ENCODE results near the gene TBC1D22A.

TBC1D22A gene

DNA sequence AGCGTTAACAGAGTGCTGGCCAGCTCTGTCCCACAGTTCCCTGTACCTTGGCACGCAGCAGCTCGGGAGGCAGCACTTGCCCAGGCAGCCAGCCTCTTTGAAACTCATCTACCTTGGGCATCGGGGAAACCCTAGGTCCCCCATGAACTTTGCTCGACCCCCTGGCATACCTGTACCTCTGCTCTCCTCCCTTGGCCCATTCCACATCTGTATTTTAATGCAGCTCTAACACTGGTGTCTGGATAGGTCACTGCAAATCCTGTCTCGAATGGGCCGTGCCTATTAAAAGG lies 304.1 kb downstream of the TBC1D22A start:
- no peak for DNase-seq

GRCh38 chr22:47067321-47067890 lies 305.0 kb downstream of the TBC1D22A start:
- DNase-seq, result no peak

- DNase-seq, result no peak
Measured at GRCh38 chr22:47067911-47068625, 305.6 kb downstream of the TBC1D22A start.

- no peak for DNase-seq
Measured at GRCh38 chr22:47068626-47068996, 306.2 kb downstream of the TBC1D22A start.

DNA sequence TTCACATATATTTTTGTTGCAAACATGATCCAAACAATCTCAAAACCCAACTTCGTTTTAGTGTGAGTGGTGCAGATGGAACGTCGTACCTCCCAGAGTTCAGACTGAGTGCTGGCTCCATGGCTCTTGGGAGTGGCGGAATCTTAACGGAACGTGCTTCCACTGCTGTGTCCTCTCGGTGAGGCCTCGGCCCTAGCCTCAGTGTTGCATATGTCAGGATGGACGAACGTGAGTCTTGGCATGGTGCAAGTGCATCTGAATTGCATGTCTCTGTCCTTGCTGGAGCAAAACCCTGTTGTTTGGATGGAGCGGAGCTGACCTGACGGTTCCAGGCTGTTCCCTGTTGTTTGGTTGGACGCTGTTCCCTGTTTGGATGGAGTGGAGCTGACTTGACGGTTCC lies 306.8 kb downstream of the TBC1D22A start:
- DNase-seq, result no peak

DNA sequence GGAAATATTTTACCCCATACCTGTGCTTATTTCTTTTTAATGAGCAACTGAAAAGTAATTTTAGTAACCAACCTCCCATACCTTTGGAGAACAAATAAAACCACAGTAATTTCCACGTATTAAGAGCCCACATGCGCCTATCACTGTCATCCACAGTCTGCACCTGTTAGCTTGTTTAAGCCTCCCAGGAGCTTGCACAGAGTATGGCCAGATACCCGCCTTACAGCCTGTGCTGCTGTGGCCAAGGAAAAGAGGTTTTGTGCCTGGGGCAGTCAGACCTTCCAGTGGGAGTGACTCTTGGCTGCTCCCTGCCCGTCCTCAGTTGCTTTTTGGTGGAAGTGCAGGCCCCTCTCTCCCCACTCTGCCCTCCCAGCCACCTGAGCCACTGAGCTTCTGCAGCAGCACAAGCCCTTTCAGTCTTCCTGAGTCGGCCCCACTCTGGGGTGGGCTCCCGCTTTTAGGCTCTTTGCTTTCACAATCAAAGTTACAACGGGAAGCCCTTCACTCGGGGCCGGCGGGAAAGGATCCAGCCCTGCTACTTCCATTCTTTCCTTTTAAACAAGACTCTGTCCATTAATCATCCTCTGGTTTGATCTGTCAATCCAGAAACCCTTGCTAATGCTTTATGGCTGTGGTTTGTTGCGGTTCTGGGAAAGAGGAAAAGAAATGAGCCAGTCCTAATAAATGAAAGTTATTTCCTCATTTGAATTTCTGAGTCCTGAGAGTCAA lies 308.8 kb downstream of the TBC1D22A start:
- peak; percentile 71 for DNase-seq

- no peak for DNase-seq
Measured at GRCh38 chr22:47071807-47072641, 309.6 kb downstream of the TBC1D22A start.

GRCh38 chr22:47072642-47072967 lies 310.2 kb downstream of the TBC1D22A start:
- DNase-seq, result no peak

- no peak for DNase-seq
Measured at GRCh38 chr22:47073075-47073474, 310.6 kb downstream of the TBC1D22A start.

DNA sequence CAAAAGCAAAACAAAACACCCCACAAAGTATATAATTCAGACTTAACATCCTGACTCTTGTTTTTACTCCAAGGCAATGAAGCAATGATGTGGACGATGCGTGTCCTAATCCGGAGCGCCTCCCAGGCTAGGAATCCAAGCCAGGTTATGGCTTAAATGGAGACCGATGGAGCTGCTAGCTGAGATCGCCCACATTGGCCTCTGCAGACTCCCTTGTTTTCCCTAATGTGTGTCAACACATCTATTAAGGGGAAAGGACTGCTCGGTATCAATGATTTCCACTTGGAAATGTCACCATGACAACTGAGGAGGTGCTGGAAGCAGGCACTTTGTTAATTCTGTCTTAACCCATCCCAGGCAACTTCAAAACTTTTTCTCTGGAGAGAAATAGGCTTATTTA lies 311.7 kb downstream of the TBC1D22A start:
- DNase-seq, result no peak

GRCh38 chr22:47075568-47075967 lies 313.1 kb downstream of the TBC1D22A start:
- DNase-seq, result no peak

- no peak for DNase-seq
Measured at GRCh38 chr22:47076758-47077157, 314.3 kb downstream of the TBC1D22A start.

DNA sequence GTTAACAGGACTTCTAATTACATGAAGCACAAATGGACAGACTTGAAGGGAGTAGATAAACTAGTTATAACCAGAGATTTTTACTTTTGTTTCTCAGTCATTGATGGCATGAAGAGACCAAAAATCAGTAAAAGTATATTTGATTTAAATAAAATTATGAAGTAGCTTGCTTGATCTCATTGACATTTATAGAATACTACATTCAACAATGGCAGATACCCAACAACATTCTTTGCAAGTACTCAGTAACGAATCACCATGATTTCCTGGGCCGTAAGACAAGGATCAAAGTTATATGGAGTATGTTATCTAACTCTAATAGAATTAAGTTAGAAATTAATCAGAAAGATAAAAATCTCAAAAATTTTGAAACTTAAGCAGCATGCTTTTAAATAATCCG lies 317.6 kb downstream of the TBC1D22A start:
- DNase-seq, result no peak

DNA sequence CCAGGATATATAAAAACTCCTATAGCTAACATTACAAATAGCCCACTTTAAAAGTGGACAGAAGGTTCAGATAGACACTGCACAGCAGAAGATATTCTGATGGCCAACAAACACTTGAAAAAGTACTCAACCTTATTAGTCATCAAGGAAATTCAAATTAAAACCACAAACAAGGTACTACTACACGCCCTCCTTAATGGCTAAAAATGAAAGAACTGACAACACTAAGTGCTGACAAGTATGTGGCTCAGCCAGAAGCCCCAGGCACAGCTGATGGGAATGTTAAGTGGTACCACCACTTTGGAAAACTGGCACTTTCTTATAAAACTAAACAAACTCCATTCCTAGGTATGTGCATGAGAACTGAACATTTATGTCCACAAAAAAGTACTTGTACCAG lies 320.1 kb downstream of the TBC1D22A start:
- DNase-seq, result no peak

DNA sequence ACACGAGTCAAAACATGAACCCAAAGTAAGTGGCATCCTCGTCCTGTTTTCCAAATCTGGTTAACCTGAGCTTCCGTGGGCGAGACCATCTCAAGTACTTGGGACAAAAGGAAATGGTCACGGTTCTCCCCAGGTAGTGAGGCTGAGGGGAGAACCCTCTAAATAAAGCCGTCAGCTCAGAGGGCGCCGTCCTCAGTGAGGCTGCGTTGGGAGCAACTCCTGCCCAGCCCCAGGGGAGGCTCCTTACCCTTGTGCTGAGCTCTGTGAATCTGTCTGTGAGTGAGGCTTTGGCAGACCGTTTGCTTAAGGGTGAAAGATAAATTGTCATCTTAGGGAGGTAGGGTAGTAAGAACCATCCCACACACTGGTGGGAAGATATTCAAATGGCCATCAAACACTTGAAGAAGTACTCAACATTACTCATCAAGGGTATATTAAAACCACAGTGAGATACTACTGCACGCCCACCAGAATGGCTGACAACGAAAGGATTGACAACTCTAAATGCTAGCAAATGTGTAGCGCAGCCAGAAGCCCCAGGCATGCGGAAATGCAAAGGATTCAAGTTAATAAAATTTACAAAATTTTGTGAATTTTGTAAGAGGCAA lies 321.0 kb downstream of the TBC1D22A start:
- DNase-seq, result no peak

DNA sequence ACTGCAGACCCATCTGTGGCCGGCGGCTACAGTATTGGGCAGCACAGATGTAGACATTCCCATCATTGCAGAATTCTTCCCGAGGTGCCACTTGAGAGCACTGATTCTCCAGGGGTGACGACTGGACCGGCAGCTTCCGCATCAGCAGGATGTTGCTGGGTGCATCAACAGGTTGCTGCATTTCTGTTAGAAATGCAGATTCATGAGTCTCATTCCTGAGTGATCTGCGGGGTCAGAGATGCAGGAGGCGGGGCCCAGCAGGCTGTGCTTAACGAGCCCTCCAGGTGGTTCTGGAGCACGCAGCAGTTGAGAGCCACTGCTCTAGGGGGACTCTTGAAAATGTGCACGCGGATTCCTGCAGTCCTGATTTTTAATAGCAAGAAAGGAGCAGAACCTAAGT lies 321.8 kb downstream of the TBC1D22A start:
- DNase-seq, result no peak

GRCh38 chr22:47086596-47087248 lies 324.3 kb downstream of the TBC1D22A start:
- DNase-seq, result no peak

GRCh38 chr22:47088480-47089158 lies 326.2 kb downstream of the TBC1D22A start:
- DNase-seq, result peak; percentile 23

GRCh38 chr22:47089374-47089773 lies 326.9 kb downstream of the TBC1D22A start:
- DNase-seq, result no peak

GRCh38 chr22:47089796-47090460 lies 327.5 kb downstream of the TBC1D22A start:
- no peak for DNase-seq

DNA sequence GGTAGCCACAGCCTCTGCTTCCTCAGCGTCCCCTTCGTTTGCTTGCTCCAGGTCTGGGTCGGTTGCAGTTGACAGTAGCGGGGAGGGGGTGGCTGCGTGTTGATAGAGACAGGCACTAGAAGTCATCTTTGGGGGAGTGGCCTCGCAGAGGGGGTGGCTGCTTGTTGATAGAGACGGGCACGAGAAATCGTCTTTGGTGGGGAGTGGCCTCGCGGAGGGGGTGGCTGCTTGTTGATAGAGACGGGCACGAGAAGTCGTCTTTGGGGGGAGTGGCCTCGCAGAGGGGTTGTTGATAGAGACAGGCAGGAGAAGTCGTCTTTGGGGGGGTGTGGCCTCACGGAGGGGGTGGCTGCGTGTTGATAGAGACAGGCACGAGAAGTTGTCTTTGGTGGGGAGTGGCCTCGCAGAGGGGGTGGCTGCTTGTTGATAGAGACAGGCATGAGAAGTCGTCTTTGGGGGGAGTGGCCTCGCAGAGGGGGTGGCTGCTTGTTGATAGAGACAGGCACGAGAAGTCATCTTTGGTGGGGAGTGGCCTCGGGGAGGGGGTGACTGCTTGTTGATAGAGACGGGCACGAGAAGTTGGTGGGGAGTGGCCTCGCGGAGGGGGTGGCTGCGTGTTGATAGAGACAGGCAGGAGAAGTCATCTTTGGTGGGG lies 328.3 kb downstream of the TBC1D22A start:
- DNase-seq, result peak; percentile 48
